ENCODE results near the gene WWC2. TPM values are rescaled to one million over a fixed set of nuclear protein-coding genes. Genes with fewer than 3 reads are reported as not detected.
A peak's percentile ranks its signal among the peaks of the same experiment; 100 is the strongest.

Gene WWC2
- total RNA-seq, 1 experiment from 2014 or later, result 39.1 TPM

DNA sequence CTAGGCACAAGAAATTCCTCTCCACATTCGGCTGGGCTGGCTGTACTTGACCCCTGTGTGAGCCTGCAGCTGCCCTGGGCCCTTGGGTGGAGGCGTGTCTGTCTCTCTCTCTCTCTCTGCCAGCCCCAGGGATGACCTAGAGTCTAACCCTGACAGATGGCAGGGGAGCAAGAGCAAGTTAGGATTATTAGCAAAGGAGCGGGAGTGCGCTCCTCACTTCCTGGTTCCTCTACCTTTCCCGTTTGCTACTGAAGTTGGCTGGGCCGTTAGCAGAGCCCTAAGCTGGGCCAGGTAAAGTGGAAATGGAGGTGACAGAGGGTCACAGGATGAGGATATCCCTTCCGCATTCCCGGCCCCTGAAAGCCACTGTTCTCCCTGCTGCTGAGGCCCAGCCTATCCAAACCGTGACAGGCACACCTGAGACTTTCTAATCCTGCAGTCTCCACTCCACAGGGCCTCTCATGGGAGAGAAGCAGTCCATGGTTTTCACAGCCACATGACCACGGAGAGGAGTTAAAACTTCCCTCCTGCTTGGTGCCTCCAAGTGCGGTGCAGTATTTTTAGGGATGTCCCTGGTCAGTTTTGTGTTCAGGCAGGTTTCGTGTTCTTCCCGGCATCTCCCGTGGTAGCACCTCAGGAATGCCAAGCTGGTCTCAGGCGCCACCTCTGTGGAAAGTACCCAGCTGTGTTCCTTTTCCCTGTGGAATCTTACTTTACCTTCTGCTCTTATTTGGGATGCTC, 141.7 kb downstream of the WWC2 start:
- Histone ChIP-seq H3K4me1 (ENCODE audit: control insufficient read depth in 1 of 2, insufficient read depth in 2 of 2, low read length in 2 of 2) (peaks cover 18 to 29% of the 10 kb centered on the region in 2 experiments), H3K9me2 (ENCODE audit: insufficient read depth) (no peaks in the 10 kb centered on the region), H3K36me3 (ENCODE audit: control insufficient read depth in 1 of 2, insufficient read depth in 2 of 2, low read length in 2 of 2) (peaks cover 0 to 17% of the 10 kb centered on the region in 2 experiments; a peak in 1 of 4 replicates), H2AFZ (ENCODE audit: low read depth, low read length, poor library complexity, severe bottlenecking) (no peak overlapping the region), H3K27me3 (ENCODE audit: insufficient read depth, low read length) (no peaks in the 10 kb centered on the region), H3K9me3 (ENCODE audit: control insufficient read depth in 1 of 2, insufficient read depth in 1 of 2, low read depth in 1 of 2, low read length in 2 of 2) (no peaks in the 10 kb centered on the region), H3K4me3 (replicated peaks in 1 of 2; ENCODE audit: low read depth in 1 of 2, low read length in 2 of 2) (no peak overlapping the region), H3K27ac (ENCODE audit: low read depth, low read length) (0 out of 2 replicates have a peak overlapping the region, but pooled peaks have one; percentile 12), H3K79me2 (ENCODE audit: insufficient read depth, low read length) (no peaks in the 10 kb centered on the region), H4K20me1 (ENCODE audit: insufficient read depth) (no peaks in the 10 kb centered on the region), H3K9ac (ENCODE audit: low read length) (no peak overlapping the region), H3K4me2 (ENCODE audit: low read length) (peak overlapping the region; percentile 57)
- DNase-seq (ENCODE audit: low read depth, low spot score) (no peak), ATAC-seq (peak; percentile 49)
- ChIA-PET POLR2A (no interaction called here), RAD21 (ENCODE audit: low non-redundant PET in 1 of 2, low total read pairs in 2 of 2, uncharacterized antibody in 2 of 2, unreplicated experiment in 2 of 2) (no interaction called here), CTCF (interaction anchor here (0.8 kb wide), 1 partner anchor 9 kb away, joined by 4 read pairs; no protein-coding TSS in a partner anchor)
- no TSS peak for BruUV-seq (replicated peaks)
- intact Hi-C loops (cut with micrococcal nuclease), result no loop called here
- TF ChIP-seq ZNF274 (IDR thresholded peaks at IDR 0.05; ENCODE audit: low read depth, low read length) (no peak), ELF1 (IDR thresholded peaks at IDR 0.05; ENCODE audit: borderline replicate concordance, low read depth) (no peak), CBX3 (IDR thresholded peaks at IDR 0.05; ENCODE audit: low read depth) (no peak), YY1 (IDR thresholded peaks at IDR 0.05; ENCODE audit: extremely low read depth, insufficient replicate concordance, low read depth, low read length) (no peak), SRF (IDR thresholded peaks at IDR 0.05; ENCODE audit: low read depth) (no peak), JUND (IDR thresholded peaks at IDR 0.05) (no peak), TCF7L2 (IDR thresholded peaks at IDR 0.05; ENCODE audit: borderline replicate concordance, extremely low read depth, insufficient read depth, insufficient read length) (no peak), POLR2AphosphoS5 (IDR thresholded peaks at IDR 0.05; ENCODE audit: low read depth, low read length) (no peak), SP1 (IDR thresholded peaks at IDR 0.05; ENCODE audit: low read depth) (no peak)
- TF ChIP-seq, protein P1, sequence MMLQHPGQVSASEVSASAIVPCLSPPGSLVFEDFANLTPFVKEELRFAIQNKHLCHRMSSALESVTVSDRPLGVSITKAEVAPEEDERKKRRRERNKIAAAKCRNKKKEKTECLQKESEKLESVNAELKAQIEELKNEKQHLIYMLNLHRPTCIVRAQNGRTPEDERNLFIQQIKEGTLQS (IDR thresholded peaks at IDR 0.05), result no peak
- TF ChIP-seq, protein P2, sequence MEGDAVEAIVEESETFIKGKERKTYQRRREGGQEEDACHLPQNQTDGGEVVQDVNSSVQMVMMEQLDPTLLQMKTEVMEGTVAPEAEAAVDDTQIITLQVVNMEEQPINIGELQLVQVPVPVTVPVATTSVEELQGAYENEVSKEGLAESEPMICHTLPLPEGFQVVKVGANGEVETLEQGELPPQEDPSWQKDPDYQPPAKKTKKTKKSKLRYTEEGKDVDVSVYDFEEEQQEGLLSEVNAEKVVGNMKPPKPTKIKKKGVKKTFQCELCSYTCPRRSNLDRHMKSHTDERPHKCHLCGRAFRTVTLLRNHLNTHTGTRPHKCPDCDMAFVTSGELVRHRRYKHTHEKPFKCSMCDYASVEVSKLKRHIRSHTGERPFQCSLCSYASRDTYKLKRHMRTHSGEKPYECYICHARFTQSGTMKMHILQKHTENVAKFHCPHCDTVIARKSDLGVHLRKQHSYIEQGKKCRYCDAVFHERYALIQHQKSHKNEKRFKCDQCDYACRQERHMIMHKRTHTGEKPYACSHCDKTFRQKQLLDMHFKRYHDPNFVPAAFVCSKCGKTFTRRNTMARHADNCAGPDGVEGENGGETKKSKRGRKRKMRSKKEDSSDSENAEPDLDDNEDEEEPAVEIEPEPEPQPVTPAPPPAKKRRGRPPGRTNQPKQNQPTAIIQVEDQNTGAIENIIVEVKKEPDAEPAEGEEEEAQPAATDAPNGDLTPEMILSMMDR (IDR thresholded peaks at IDR 0.05 in 2 of 3, conservative IDR thresholded peaks at IDR 0.05 in 1 of 3; ENCODE audit: borderline replicate concordance in 1 of 3, insufficient read depth in 1 of 3, low read depth in 2 of 3, low read length in 2 of 3), result no peak
- TF ChIP-seq, protein P3, sequence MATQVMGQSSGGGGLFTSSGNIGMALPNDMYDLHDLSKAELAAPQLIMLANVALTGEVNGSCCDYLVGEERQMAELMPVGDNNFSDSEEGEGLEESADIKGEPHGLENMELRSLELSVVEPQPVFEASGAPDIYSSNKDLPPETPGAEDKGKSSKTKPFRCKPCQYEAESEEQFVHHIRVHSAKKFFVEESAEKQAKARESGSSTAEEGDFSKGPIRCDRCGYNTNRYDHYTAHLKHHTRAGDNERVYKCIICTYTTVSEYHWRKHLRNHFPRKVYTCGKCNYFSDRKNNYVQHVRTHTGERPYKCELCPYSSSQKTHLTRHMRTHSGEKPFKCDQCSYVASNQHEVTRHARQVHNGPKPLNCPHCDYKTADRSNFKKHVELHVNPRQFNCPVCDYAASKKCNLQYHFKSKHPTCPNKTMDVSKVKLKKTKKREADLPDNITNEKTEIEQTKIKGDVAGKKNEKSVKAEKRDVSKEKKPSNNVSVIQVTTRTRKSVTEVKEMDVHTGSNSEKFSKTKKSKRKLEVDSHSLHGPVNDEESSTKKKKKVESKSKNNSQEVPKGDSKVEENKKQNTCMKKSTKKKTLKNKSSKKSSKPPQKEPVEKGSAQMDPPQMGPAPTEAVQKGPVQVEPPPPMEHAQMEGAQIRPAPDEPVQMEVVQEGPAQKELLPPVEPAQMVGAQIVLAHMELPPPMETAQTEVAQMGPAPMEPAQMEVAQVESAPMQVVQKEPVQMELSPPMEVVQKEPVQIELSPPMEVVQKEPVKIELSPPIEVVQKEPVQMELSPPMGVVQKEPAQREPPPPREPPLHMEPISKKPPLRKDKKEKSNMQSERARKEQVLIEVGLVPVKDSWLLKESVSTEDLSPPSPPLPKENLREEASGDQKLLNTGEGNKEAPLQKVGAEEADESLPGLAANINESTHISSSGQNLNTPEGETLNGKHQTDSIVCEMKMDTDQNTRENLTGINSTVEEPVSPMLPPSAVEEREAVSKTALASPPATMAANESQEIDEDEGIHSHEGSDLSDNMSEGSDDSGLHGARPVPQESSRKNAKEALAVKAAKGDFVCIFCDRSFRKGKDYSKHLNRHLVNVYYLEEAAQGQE (IDR thresholded peaks at IDR 0.05; ENCODE audit: low read depth), result no peak
